CD14-positive monocyte (primary cell): ENCODE measurements around the gene ZNF154. TPM values are rescaled to one million over a fixed set of nuclear protein-coding genes. Genes with fewer than 3 reads are reported as not detected.
"Not testable (repeated sequence)": the region's sequence is repeated elsewhere in the genome, so short reads cannot be mapped to it uniquely, and the experiment has no call there.

ENCODE experiments used
- DNase-seq, 3 donors: peaks; one replicate each; pipeline ENCODE4 v3.0.0-alpha.2; 2011 to 2022
- H2AFZ ChIP-seq: 2 replicates; pipeline ENCODE4 v1.6.0; 2012; ENCODE audit warnings: mild to moderate bottlenecking, low read depth, low read length, inconsistent platforms; ENCODE audit not compliant: insufficient read depth, poor library complexity, severe bottlenecking
- H3K27ac ChIP-seq, 2 donors: 1 replicate in 1 of 2; 2 replicates in 1 of 2; pipeline ENCODE4 v1.5.1; 2012 to 2013; ENCODE audit warnings: low read length in 2 of 2, control low read depth in 1 of 2, inconsistent platforms in 1 of 2, low read depth in 1 of 2, mild to moderate bottlenecking in 1 of 2
- H3K27me3 ChIP-seq, 2 donors: one replicate each; pipeline versions ENCODE4 v1.6.0 to v1.6.1; 2011 to 2013; ENCODE audit warnings: low read length in 2 of 2; ENCODE audit not compliant: control insufficient read depth in 2 of 2, insufficient read depth in 2 of 2
- H3K36me3 ChIP-seq, 2 donors: replicated peaks in 1 of 2; 1 replicate in 1 of 2; 2 replicates in 1 of 2; pipeline versions ENCODE4 v1.5.1 to v1.6.1; 2012 to 2013; ENCODE audit warnings: low read length in 2 of 2, control low read depth in 1 of 2, inconsistent platforms in 1 of 2, mild to moderate bottlenecking in 1 of 2; ENCODE audit not compliant: insufficient read depth in 2 of 2, control insufficient read depth in 1 of 2
- H3K4me1 ChIP-seq, 2 donors: 1 replicate in 1 of 2; 2 replicates in 1 of 2; pipeline versions ENCODE4 v1.5.1 to v1.6.1; 2012 to 2013; ENCODE audit warnings: low read length in 2 of 2, control low read depth in 1 of 2, inconsistent platforms in 1 of 2, mild to moderate bottlenecking in 1 of 2, moderate library complexity in 1 of 2; ENCODE audit not compliant: insufficient read depth in 2 of 2, control insufficient read depth in 1 of 2
- H3K4me2 ChIP-seq: replicated peaks from 2 replicates; pipeline ENCODE3; 2012; ENCODE audit warnings: low read length, moderate library complexity, mild to moderate bottlenecking; ENCODE audit not compliant: poor library complexity, severe bottlenecking; ENCODE audit errors: extremely low read depth
- H3K4me3 ChIP-seq, 3 experiments: fragments of 200-600 bp in 1 of 3; sonication (generic) in 1 of 3; replicated peaks in 1 of 3; 1 replicate in 2 of 3; 2 replicates in 1 of 3; pipeline ENCODE4 v1.5.1; 2011 to 2013; ENCODE audit warnings: low read length in 3 of 3, mild to moderate bottlenecking in 3 of 3, control low read depth in 2 of 3, low read depth in 2 of 3, inconsistent platforms in 1 of 3, moderate library complexity in 1 of 3
- H3K79me2 ChIP-seq: 2 replicates; pipeline ENCODE4 v1.6.0; 2012; ENCODE audit warnings: mild to moderate bottlenecking, control low read depth, inconsistent platforms, low read length, moderate library complexity; ENCODE audit not compliant: insufficient read depth
- H3K9ac ChIP-seq: 2 replicates; pipeline ENCODE4 v1.6.0; 2017; ENCODE audit warnings: low read length, mild to moderate bottlenecking; ENCODE audit not compliant: insufficient read depth, poor library complexity, severe bottlenecking
- H3K9me3 ChIP-seq, 2 donors: replicated peaks in 1 of 2; 1 replicate in 1 of 2; 2 replicates in 1 of 2; pipeline versions ENCODE4 v1.5.1 to v1.6.1; 2012 to 2013; ENCODE audit warnings: low read length in 2 of 2, control low read depth in 1 of 2; ENCODE audit not compliant: control insufficient read depth in 1 of 2, insufficient read depth in 1 of 2
- H4K20me1 ChIP-seq: 2 replicates; pipeline ENCODE4 v1.6.0; 2012; ENCODE audit warnings: mild to moderate bottlenecking, low read length, control low read depth, moderate library complexity; ENCODE audit not compliant: insufficient read depth
- H3K27ac Mint-ChIP-seq, 7 donors: one replicate each; pipeline ENCODE4 v1.8.0; 2020; ENCODE audit warnings: mild to moderate bottlenecking in 7 of 7, mixed read lengths in 7 of 7, moderate library complexity in 6 of 7, inconsistent platforms in 2 of 7
- H3K27me3 Mint-ChIP-seq, 3 donors: one replicate each; pipeline ENCODE4 v1.8.0; 2021 to 2022; ENCODE audit warnings: low read depth in 3 of 3, mild to moderate bottlenecking in 3 of 3, mixed read lengths in 3 of 3, moderate library complexity in 3 of 3, inconsistent platforms in 1 of 3
- H3K36me3 Mint-ChIP-seq, 2 donors: one replicate each; pipeline ENCODE4 v1.8.0; 2020; ENCODE audit warnings: mixed read lengths in 2 of 2, inconsistent platforms in 1 of 2, mild to moderate bottlenecking in 1 of 2
- H3K4me1 Mint-ChIP-seq: one replicate; pipeline ENCODE4 v1.8.0; 2020; ENCODE audit warnings: mild to moderate bottlenecking, mixed read lengths
- H3K4me3 Mint-ChIP-seq, 2 donors: one replicate each; pipeline ENCODE4 v1.8.0; 2020; ENCODE audit warnings: mild to moderate bottlenecking in 2 of 2, mixed read lengths in 2 of 2, moderate library complexity in 1 of 2
- H3K9me3 Mint-ChIP-seq, 7 donors: one replicate each; pipeline ENCODE4 v1.8.0; 2020 to 2022; ENCODE audit warnings: mixed read lengths in 7 of 7, mild to moderate bottlenecking in 6 of 7, moderate library complexity in 6 of 7, inconsistent platforms in 2 of 7
- WGBS: methylation state at CpG from one replicate; pipeline ENCODE4 v1.1.5; 2013; ENCODE audit warnings: missing lambda C conversion rate; ENCODE audit not compliant: insufficient coverage; 5-methylcytosine and 5-hydroxymethylcytosine counted together
- intact Hi-C, 2 donors: fragments of 100-400 bp; cut with micrococcal nuclease; formaldehyde crosslinking; loops; one replicate each; pipeline versions ENCODE4 v1.15.0 to v1.15.1; 2023
- polyA plus RNA-seq, 3 donors: library from polyadenylated mRNA; depleted of rRNA in 1 of 3; unstranded in 2 of 3; stranded (reverse) in 1 of 3; fragments of 300-500 nt in 2 of 3; fragments of >200 nt in 1 of 3; fragmentation: Illumina TruSeq in 2 of 3; gene quantifications; 1 replicate in 2 of 3; 2 replicates in 1 of 3; pipeline ENCODE4 v1.2.3, GENCODE V29; 2012 to 2021
- TF ChIP-seq, protein P1 (sequence below): fragments of 200-600 bp; IDR thresholded peaks from one replicate; pipeline ENCODE4 v1.8.0; 2022; ENCODE audit warnings: antibody characterized with exemption, mild to moderate bottlenecking

Gene ZNF154
- polyA plus RNA-seq, 3 donors, result 0.52 TPM; not detected in 2

DNA sequence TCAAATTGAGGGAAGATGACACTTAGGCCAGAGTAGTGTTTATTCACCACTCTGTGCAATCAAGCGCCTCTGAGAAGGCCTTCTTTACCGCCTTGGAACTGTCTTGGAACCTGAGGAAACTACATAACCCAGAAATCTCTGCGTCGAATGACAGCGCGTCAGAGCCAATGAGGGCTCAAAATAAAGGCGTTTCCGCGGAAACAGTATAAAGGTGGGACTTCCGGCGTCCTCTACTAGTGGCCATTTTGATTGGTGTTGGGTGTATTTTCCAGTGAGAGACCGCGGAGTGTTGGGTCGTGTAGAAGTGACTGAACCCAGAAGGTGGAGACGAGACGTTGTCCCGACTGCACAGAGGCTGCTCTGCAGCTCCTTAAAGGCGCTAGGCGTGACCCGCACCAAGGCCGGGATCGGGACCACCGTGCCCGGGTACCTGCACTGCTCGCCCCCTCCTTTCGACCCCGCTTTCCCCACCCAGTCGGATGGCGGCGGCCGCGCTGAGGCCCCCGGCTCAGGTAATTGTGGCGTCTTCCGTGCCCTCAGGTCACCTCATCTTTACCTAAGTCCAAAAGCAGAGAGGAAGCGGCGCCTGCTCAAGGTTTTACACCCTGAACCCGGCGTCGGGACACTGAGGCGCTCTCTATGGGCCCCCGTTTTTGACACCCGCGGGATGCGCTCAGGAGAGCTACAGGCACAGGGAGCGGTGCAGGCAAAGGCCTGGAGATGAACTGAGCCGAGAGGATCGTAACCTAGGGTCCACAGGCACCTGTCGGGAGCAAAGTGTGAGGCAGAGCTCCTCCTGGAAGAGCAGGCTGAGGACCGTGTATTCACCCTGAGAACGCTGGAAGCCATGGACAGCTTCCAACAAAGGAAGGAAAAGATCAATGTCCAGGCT, 37.8 kb upstream of the ZNF154 start, which contains the start of gene ZNF776:
ZNF776 (plus strand) TSS at position 236 of the 892 bp plus-strand sequence; CDS start at position 480, 244 bp downstream.
- H4K20me1 ChIP-seq, result no peaks in the 10 kb centered on the region
- Mint-ChIP-seq H3K4me1 (peaks cover 21% of the 10 kb centered on the region), H3K36me3 (peaks cover 36 to 44% of the 10 kb centered on the region in 2 donors), H3K27me3 (peaks cover 2 to 3% (median 2%) of the 10 kb centered on the region in 3 donors), H3K27ac (peak within 1 kb of the TSS; percentile 91 to 97 (median 95)), H3K4me3 (peak within 1 kb of the TSS; percentile 98 to 99), H3K9me3 (peaks cover 24 to 75% (median 47%) of the 10 kb centered on the region in 7 donors)
- peaks cover 29 to 38% of the 10 kb centered on the region in 2 donors for H3K36me3 ChIP-seq
- peak within 1 kb of the TSS; percentile 90 for H3K9ac ChIP-seq
- H3K9me3 ChIP-seq, result peaks cover 39 to 41% of the 10 kb centered on the region in 2 donors
- 2% methylated on average over 51 of the region's 51 CpGs for WGBS
- peak within 1 kb of the TSS; percentile 84 to 92 (median 87) for H3K4me3 ChIP-seq
- H2AFZ ChIP-seq, result peak within 1 kb of the TSS; percentile 94
- TF ChIP-seq, protein P1, sequence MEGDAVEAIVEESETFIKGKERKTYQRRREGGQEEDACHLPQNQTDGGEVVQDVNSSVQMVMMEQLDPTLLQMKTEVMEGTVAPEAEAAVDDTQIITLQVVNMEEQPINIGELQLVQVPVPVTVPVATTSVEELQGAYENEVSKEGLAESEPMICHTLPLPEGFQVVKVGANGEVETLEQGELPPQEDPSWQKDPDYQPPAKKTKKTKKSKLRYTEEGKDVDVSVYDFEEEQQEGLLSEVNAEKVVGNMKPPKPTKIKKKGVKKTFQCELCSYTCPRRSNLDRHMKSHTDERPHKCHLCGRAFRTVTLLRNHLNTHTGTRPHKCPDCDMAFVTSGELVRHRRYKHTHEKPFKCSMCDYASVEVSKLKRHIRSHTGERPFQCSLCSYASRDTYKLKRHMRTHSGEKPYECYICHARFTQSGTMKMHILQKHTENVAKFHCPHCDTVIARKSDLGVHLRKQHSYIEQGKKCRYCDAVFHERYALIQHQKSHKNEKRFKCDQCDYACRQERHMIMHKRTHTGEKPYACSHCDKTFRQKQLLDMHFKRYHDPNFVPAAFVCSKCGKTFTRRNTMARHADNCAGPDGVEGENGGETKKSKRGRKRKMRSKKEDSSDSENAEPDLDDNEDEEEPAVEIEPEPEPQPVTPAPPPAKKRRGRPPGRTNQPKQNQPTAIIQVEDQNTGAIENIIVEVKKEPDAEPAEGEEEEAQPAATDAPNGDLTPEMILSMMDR, result no peak
- H3K4me2 ChIP-seq, result peak within 1 kb of the TSS; percentile 95
- peaks cover 13% of the 10 kb centered on the region in 2 donors for H3K4me1 ChIP-seq
- H3K27me3 ChIP-seq, result no peaks in the 10 kb centered on the region
- H3K27ac ChIP-seq, result peak within 1 kb of the TSS; percentile 68 to 89
- H3K79me2 ChIP-seq, result peaks cover 40% of the 10 kb centered on the region
- DNase-seq, result peak; percentile 85 to 94 (median 87)
- intact Hi-C loops, result loop anchor here (2.0 to 10.0 kb wide), 5 partner anchors 20 to 258 kb away; partner anchors contain the start of genes ZNF417 (in 1 of the 2), ZNF586 (in 1 of the 2), ZNF606 (in 1 of the 2) and ZNF671 (in 1 of the 2)

DNA sequence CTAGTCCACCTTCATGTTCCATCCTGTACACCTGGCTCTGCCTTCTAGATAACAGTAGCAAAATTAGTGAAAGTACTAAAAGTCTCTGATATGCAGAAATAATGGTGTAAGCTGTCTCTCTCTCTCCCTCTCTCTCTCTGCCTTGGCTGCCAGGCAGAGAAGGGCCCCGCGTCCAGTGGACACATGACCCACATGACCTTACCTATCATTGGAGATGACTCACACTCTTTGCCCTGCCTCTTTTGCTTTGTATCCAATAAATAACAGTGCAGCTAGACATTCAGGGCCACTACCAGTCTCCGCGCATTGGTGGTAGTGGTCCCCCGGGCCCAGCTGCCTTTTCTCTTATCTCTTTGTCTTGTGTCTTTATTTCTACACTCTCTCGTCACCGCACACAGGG, 29.8 kb upstream of the ZNF154 start:
- not testable (repeated sequence) for H3K27me3 Mint-ChIP-seq, H3K4me1 Mint-ChIP-seq, H4K20me1 ChIP-seq, H3K4me3 Mint-ChIP-seq, H3K4me2 ChIP-seq, H3K27ac ChIP-seq, H3K36me3 ChIP-seq, H3K79me2 ChIP-seq, H3K27ac Mint-ChIP-seq, DNase-seq, H3K4me1 ChIP-seq, H3K4me3 ChIP-seq, H3K9ac ChIP-seq, H3K9me3 ChIP-seq, H3K27me3 ChIP-seq, H3K36me3 Mint-ChIP-seq
- 97% methylated on average over 4 of the region's 7 CpGs for WGBS
- H3K9me3 Mint-ChIP-seq, result peaks cover 0 to 24% (median 7%) of the 10 kb centered on the region in 7 donors
- intact Hi-C loops, result loop anchor here (5.0 kb wide), 2 partner anchors 164 to 419 kb away; no protein-coding TSS in a partner anchor
- peak overlapping the region; percentile 29 for H2AFZ ChIP-seq
